Measurements from ENCODE around the gene CHD6.
A peak's percentile ranks its signal among the peaks of the same experiment; 100 is the strongest.

Gene CHD6

GRCh38 chr20:41499961-41500725 lies 118.0 kb downstream of the CHD6 start:
- no peak for DNase-seq

- no peak for DNase-seq
These were observed 119.1 kb downstream of the CHD6 start for GRCh38 chr20:41499064-41499463.

GRCh38 chr20:41497186-41497895 lies 120.8 kb downstream of the CHD6 start:
- DNase-seq, result no peak

GRCh38 chr20:41494451-41494850 lies 123.7 kb downstream of the CHD6 start:
- no peak for DNase-seq

- DNase-seq, result no peak
These were observed 134.6 kb downstream of the CHD6 start for GRCh38 chr20:41483553-41483930.

GRCh38 chr20:41482647-41483552 lies 135.3 kb downstream of the CHD6 start:
- DNase-seq, result peak; percentile 71

GRCh38 chr20:41480054-41480770 lies 138.0 kb downstream of the CHD6 start:
- no peak for DNase-seq

GRCh38 chr20:41479113-41479512 lies 139.1 kb downstream of the CHD6 start:
- DNase-seq, result no peak

- peak; percentile 6 for DNase-seq
These were observed 140.2 kb downstream of the CHD6 start for GRCh38 chr20:41478026-41478425.

GRCh38 chr20:41476446-41476845 lies 141.7 kb downstream of the CHD6 start:
- no peak for DNase-seq

GRCh38 chr20:41476013-41476441 lies 142.2 kb downstream of the CHD6 start:
- DNase-seq, result peak; percentile 20

- DNase-seq, result peak; percentile 42
These were observed 142.7 kb downstream of the CHD6 start for GRCh38 chr20:41475503-41475902.

- DNase-seq, result no peak
These were observed 147.6 kb downstream of the CHD6 start for GRCh38 chr20:41470362-41471095.

- no peak for DNase-seq
These were observed 148.3 kb downstream of the CHD6 start for GRCh38 chr20:41469868-41470267.

GRCh38 chr20:41468994-41469600 lies 149.1 kb downstream of the CHD6 start:
- no peak for DNase-seq

- DNase-seq, result no peak
These were observed 150.5 kb downstream of the CHD6 start for GRCh38 chr20:41467690-41468089.

- peak; percentile 3 for DNase-seq
These were observed 151.0 kb downstream of the CHD6 start for GRCh38 chr20:41467220-41467619.

GRCh38 chr20:41463567-41463966 lies 154.6 kb downstream of the CHD6 start:
- DNase-seq, result no peak

- no peak for DNase-seq
These were observed 155.6 kb downstream of the CHD6 start for GRCh38 chr20:41462372-41463161.

GRCh38 chr20:41458761-41459160 lies 159.4 kb downstream of the CHD6 start:
- DNase-seq, result no peak
